HepG2 (cell line): ENCODE measurements around the gene BORCS5. TPM values are rescaled to one million over a fixed set of nuclear protein-coding genes. Genes with fewer than 3 reads are reported as not detected.

Experiments used
- ARID5B ChIP-seq: IDR thresholded peaks from 2 replicates; pipeline ENCODE4 v1.4.0; 2020; ENCODE audit warnings: mild to moderate bottlenecking, missing genetic modification reagents
- E2F2 ChIP-seq: sonication (generic); formaldehyde crosslinking; IDR thresholded peaks from 2 replicates; pipeline ENCODE4 v1.4.0; 2020; ENCODE audit warnings: missing genetic modification reagents, borderline replicate concordance
- ESRRA ChIP-seq: sonication (generic); formaldehyde crosslinking; IDR thresholded peaks from 2 replicates; pipeline ENCODE4 v1.5.1; 2020; ENCODE audit warnings: mild to moderate bottlenecking, low read depth, missing genetic modification reagents
- HDAC6 ChIP-seq: fragments of 200-600 bp; sonication (generic); IDR thresholded peaks from 2 replicates; pipeline ENCODE4 v1.7.0; 2017; ENCODE audit warnings: mild to moderate bottlenecking, antibody characterized with exemption, low read length, low read depth
- HNF4A ChIP-seq: sonication (generic); formaldehyde crosslinking; IDR thresholded peaks from 2 replicates; pipeline ENCODE4 v1.4.0; 2020; ENCODE audit warnings: missing genetic modification reagents
- MXD4 ChIP-seq: IDR thresholded peaks from 2 replicates; pipeline ENCODE4 v1.6.1; 2016; ENCODE audit warnings: mild to moderate bottlenecking, missing biosample characterization, missing genetic modification reagents
- RNF219 ChIP-seq: sonication (generic); formaldehyde crosslinking; IDR thresholded peaks from 2 replicates; pipeline ENCODE4 v1.5.0; 2020; ENCODE audit warnings: mild to moderate bottlenecking, missing genetic modification reagents
- SIN3A ChIP-seq: IDR thresholded peaks from 2 replicates; pipeline ENCODE4 v1.6.1; 2011; ENCODE audit warnings: low read depth, mild to moderate bottlenecking, control low read depth, low read length, borderline replicate concordance
- SOX13 ChIP-seq, 3 experiments: fragments of 450-650 bp in 1 of 3; sonication (generic) in 1 of 3; formaldehyde crosslinking in 1 of 3; IDR thresholded peaks in 2 of 3; conservative IDR thresholded peaks in 1 of 3; 2 replicates each; pipeline versions ENCODE4 v1.5.0 to v1.6.1; 2016 to 2020; ENCODE audit warnings: antibody characterized with exemption in 1 of 3, mild to moderate bottlenecking in 1 of 3, missing compliant biosample characterization in 1 of 3, missing genetic modification reagents in 1 of 3, moderate library complexity in 1 of 3
- SPEN ChIP-seq: sonication (generic); formaldehyde crosslinking; IDR thresholded peaks from 2 replicates; pipeline ENCODE4 v1.5.1; 2020; ENCODE audit warnings: low read depth, mild to moderate bottlenecking, missing genetic modification reagents
- ZNF224 ChIP-seq: sonication (generic); formaldehyde crosslinking; IDR thresholded peaks from 2 replicates; pipeline ENCODE4 v1.5.0; 2020; ENCODE audit warnings: mild to moderate bottlenecking, missing genetic modification reagents
- ZNF260 ChIP-seq: sonication (generic); formaldehyde crosslinking; IDR thresholded peaks from 2 replicates; pipeline ENCODE4 v1.4.0; 2020; ENCODE audit warnings: missing genetic modification reagents, low read depth, mild to moderate bottlenecking, borderline replicate concordance
- ZNF264 ChIP-seq: sonication (generic); formaldehyde crosslinking; IDR thresholded peaks from 2 replicates; pipeline ENCODE4 v1.4.0; 2020; ENCODE audit warnings: missing genetic modification reagents
- ZNF280B ChIP-seq: sonication (generic); formaldehyde crosslinking; IDR thresholded peaks from 2 replicates; pipeline ENCODE4 v1.5.0; 2020; ENCODE audit warnings: missing genetic modification reagents, mild to moderate bottlenecking, borderline replicate concordance
- ZNF589 ChIP-seq: sonication (generic); formaldehyde crosslinking; conservative IDR thresholded peaks from 2 replicates; pipeline ENCODE4 v1.8.0; 2022; ENCODE audit warnings: mild to moderate bottlenecking, moderate library complexity, missing genetic modification reagents
- ZNF672 ChIP-seq: sonication (generic); formaldehyde crosslinking; IDR thresholded peaks from 2 replicates; pipeline ENCODE4 v1.8.1; 2022; ENCODE audit warnings: missing genetic modification reagents
- ZNF678 ChIP-seq: sonication (generic); formaldehyde crosslinking; IDR thresholded peaks from 2 replicates; pipeline ENCODE4 v1.4.0; 2020; ENCODE audit warnings: mild to moderate bottlenecking, missing genetic modification reagents
- ZNF816 ChIP-seq: sonication (generic); formaldehyde crosslinking; IDR thresholded peaks from 2 replicates; pipeline ENCODE4 v1.8.0; 2022; ENCODE audit warnings: missing genetic modification reagents, mild to moderate bottlenecking, borderline replicate concordance
- ZSCAN29 ChIP-seq: sonication (generic); formaldehyde crosslinking; conservative IDR thresholded peaks from 2 replicates; pipeline ENCODE4 v1.4.0; 2020; ENCODE audit warnings: mild to moderate bottlenecking, missing genetic modification reagents
- polyA plus RNA-seq, 8 experiments: library from polyadenylated mRNA; depleted of rRNA in 3 of 8; stranded (reverse) in 7 of 8; unstranded in 1 of 8; fragments of >200 nt; fragmentation: Illumina TruSeq in 4 of 8; extraction: Trizol in 4 of 8; gene quantifications; 2 replicates each; pipeline versions ENCODE4 v1.2.1 to v1.2.3, GENCODE V29; 2011 to 2016; ENCODE audit warnings: low read depth in 4 of 8, missing spikeins in 1 of 8, mixed read lengths in 1 of 8; ENCODE audit not compliant: insufficient read depth in 1 of 8
- total RNA-seq, 5 experiments: library from RNA; depleted of rRNA; stranded (reverse); fragments of >200 nt; fragmentation: Illumina TruSeq; extraction: Trizol; gene quantifications; 2 replicates each; pipeline ENCODE4 v1.2.3, GENCODE V29; 2016; ENCODE audit warnings: low read depth in 1 of 5

BORCS5 gene
- total and polyA plus RNA-seq, 2 of the 13 experiments (the other 11 are each of a cell fraction or from before 2014, with no cell fraction given): 3.9 to 4.7 TPM

- TF ChIP-seq ZNF672 (CRISPR knock-in tag) (no peak), SOX13 (IDR thresholded peaks at IDR 0.05) (no peak), SOX13 (CRISPR knock-in tag; conservative IDR thresholded peaks at IDR 0.05 in 1 of 2, IDR thresholded peaks at IDR 0.05 in 1 of 2) (peak in 1 of 2 experiments; percentile 37; a peak in 1 of 4 replicates), ZNF224 (CRISPR knock-in tag) (no peak), ZNF280B (CRISPR knock-in tag) (0 out of 2 replicates have a peak, but pooled peaks have one; percentile 23), SIN3A (no peak), MXD4 (no peak), ZNF260 (CRISPR knock-in tag) (no peak), ZNF678 (CRISPR knock-in tag) (peak; percentile 61; the same call in 1 of the 2 replicates), HDAC6 (no peak), ZNF264 (CRISPR knock-in tag) (no peak), ARID5B (no peak), ZNF589 (no peak), E2F2 (CRISPR knock-in tag) (no peak), RNF219 (CRISPR knock-in tag) (0 out of 2 replicates have a peak, but pooled peaks have one; percentile 49), ESRRA (CRISPR knock-in tag) (no peak), HNF4A (CRISPR knock-in tag) (no peak), SPEN (peak; percentile 70), ZNF816 (no peak), ZSCAN29 (CRISPR knock-in tag) (no peak)
These were observed 6.9 kb upstream of the BORCS5 start, which contains the start of gene MANSC1 (continued) for GRCh38 chr12:12349711-12350665.
